GM18507 (cell line): ENCODE data around the gene KLK12.

ENCODE experiments used
- DNase-seq: peaks from one replicate; pipeline ENCODE4 v3.0.0; 2011; ENCODE audit warnings: low read depth; ENCODE audit not compliant: insufficient read length; ENCODE audit errors: extremely low spot score
- FAIRE-seq: peaks from 2 replicates; lab custom pipeline; 2011; peaks lifted over from hg19 to GRCh38; lab: Jason Lieb, UNC

The KLK12 gene

DNA sequence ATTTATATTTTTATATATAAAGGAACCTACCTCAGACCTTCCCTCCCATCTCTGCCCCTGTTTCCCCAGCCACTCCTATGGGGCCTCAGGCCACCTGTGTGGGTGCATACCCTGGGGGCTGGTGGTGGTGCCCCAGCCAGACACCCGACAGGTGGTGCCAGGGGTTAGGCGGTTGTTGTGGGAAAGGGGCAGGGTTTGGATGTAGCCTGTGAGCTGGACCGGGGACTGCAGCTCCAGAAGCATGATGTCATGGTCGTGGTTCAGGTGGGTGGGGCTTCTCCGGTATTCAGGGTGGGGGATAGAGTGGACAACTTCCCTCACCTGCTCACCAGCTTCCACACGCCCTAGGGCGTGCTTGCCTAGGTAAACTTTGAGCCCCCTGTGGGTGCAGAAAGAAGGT, 24.9 kb upstream of the KLK12 start:
- FAIRE-seq (no peak), DNase-seq (no peak)

DNA sequence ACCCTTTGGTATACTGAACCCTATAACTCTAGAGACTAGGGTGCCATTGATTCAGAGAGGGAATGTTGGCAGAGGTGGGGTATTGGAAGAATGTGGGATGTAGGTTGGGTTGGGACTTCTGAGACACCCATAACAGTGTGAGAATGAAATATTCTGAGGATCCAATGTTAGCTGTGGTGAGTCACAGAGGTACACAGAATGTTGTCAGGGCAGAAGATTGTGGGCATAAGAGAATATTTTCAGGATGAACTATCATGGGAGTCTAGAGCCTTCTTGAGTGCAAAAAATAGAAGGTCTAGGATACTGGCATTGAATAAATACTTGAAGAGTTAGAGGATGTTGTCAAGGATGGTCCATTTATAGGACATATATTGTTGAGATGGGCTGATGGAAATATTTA, 21.1 kb upstream of the KLK12 start:
- FAIRE-seq (no peak), DNase-seq (no peak)

DNA sequence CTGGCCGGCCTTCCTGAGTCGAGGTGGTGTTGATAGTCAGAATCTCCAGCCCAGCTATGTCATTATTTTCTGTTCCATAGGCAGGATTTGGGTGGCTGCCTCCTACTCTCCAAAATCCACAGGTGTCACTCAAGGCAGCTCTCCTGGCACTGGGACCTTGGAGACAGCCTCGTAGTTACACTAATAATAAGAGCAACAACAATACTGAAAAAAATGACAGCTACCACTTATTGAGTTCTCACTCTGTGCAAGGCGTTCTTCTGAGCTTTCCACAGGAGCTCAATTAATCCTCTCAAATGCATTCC, 12.2 kb upstream of the KLK12 start:
- no peak for FAIRE-seq
- DNase-seq: no peak

DNA sequence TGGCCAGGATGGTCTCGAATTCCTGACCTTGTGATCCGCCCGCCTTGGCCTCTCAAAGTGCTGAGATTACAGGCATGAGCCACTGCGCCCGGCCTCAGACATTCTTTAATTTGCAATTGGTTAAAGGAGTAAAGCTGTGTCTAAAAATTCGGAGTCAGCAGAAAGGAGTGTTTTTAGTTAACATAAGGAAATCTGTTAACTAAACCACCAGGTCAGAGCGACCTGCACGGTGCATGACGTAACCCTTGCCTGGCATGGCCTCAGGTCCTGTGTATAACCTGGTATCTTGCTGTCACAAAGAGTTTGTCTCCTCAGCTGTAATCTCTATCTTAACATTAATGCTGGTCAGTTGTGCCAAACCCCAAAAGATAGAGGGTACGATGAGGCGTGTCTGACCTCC, 9.5 kb upstream of the KLK12 start:
- FAIRE-seq (no peak), DNase-seq (no peak)

DNA sequence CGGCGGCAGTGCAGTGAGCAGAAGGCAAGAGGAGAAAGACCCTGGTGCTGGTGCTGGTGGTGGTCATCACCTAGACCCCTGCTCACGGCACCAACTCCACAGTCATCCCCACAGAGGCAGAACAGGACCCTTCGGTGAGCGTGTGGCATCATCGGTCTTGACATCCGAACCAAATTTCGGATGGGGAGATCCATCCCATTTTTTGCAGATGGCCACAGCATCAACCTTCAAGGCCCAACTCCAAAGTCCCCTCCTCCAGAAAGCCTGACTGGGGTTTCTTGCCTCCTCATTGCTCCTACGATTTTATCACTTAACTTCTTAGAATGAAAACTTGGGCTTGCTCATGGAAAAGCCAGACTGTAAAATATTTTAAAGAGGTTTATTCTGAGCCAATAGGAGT, 8.7 kb upstream of the KLK12 start:
- DNase-seq: no peak
- FAIRE-seq: no peak

DNA sequence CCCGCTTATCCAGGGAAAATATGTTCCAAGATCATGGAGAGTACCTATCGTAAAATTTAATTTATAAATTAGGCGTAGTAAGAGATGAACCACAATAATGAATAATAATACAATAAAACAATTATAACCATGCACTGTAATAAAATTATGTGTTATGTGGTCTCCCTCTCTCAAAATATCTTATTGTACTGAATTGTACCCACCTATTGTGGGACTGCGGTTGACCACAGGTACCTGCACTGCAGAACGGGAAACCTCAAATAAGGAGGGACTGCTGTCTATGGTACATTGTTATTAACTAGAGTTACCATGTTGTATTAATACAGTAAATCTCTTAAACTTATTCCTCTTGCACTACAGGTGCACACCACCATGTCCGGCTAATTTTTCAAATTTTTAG, 5.3 kb upstream of the KLK12 start:
- no peak for DNase-seq
- no peak for FAIRE-seq

DNA sequence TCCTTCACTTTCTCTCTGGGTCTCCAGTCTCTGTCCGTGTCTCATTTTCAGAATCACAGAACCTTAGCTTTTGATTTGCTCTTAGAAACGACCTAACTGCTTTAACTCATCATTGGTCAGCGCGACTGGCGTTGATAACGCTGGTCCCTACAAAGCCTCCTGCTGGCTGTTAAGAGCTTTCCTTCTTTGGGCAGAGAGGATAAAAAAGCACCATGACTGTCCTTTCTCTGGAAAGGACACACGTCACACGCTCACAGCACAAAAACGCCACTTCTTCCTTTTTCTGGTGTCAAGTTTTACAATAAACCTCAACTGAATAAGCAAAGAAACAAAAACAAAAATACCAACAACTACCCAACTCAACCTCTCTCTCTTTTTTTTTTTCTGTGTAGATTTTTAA, 1.7 kb upstream of the KLK12 start:
- no peak for DNase-seq
- no peak for FAIRE-seq

DNA sequence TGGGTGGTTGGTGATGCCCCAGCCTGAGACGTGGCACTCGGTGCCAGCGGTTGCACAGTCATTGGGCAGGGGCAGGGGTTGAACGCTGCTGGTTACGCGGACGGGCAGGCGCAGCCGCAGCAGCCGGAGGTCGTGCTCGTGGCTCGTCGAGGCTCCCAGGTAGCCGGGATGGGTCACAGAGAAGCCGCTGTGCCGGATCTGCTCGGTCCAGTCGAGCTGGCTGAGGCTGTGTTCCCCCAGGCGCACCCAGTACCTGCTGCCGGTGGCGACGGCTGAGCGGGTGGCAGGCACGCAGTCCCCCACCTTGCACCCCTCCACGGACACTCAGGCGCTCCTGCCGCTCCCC, 2.9 kb downstream of the KLK12 start:
- DNase-seq: no peak
- FAIRE-seq: no peak

DNA sequence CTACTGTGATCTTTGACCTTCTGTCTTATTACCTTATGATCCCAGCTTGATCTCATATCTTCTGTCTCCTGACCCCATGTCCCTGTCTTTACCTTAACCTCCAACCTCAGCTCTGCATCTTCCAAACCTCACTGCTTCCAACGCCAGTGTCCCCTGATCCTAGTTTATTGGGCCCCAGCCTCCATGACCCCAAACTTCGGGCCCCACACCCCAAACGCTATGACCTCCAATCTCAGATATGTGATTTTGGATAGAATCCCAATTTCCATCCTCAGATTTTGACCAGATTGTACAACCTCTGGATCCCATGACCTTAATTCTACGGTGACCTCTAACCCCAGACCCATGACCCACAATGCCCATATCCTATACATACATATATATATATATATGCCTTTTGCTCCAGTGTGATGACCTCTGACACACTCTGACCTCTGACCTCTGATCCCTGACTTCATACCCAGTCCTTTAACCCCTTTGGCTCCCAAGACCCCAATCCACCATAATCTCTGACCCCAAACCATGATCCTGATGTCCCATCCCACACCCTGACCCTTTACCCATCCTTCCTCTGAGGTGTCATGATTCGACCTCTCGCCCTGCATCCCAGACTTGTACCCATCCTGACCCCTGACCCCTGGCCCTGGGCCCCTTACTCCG, 3.5 kb downstream of the KLK12 start:
- FAIRE-seq (no peak), DNase-seq (no peak)

DNA sequence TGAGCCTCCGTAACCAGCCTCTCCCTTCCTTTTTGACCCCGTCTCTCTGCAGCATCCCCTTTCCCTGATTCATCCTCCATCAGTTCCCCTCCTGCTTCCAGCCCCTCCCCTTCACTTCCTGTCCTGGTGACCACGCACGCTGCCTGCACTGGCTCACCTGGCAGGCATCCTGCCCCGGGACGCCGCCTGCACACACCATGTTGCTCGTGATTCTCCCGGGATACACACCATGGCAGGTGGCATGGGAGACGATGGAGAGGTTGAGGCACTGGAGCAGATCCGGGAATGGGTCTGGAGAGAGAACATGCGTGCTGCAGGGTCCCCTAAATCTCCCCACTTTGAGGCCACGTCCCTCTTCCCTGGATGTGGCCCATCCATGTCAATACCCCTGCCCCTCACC, 4.2 kb downstream of the KLK12 start:
- no peak for FAIRE-seq

DNA sequence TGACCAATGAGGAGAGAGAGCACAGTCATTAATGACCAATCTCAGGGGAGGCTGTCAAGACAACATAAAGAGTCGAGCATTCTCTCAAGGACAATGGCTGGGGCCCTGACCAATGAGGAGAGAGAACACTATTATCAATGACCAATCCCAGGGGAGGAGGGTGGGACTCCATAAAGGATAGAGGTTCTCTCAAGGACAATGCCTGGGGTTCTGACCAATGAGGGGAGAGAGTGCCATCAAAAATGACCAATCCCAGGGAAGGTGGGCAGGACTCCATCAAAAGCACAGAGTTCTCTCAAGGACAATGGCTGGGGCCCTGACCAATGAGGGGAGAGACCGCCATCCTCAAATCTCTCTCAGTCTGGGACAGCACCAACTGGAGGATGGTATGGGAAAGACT, 5.1 kb downstream of the KLK12 start:
- FAIRE-seq (no peak), DNase-seq (no peak)

More for the DNA sequence above, 4.2 kb downstream of the KLK12 start:
- DNase-seq: no peak

DNA sequence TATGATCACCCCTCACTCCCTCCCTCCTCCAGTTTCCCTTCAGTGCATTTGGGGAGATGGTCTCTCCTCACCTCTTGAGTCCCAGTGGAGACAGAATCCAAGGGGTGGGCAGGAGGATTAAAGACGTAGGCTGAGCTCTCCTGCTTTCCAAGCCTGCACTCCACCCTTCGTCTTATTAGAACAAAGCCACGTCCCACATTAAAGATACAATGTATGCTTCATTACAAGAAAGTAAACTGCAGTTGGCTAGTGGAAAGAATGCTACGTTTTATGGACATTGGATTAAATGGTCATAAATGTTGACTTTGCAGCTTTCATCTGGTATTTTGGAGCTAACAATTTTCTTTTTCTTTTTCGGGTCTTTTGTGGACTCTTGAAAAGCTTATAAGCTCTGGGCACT, 6.9 kb downstream of the KLK12 start:
- no peak for FAIRE-seq
- no peak for DNase-seq

DNA sequence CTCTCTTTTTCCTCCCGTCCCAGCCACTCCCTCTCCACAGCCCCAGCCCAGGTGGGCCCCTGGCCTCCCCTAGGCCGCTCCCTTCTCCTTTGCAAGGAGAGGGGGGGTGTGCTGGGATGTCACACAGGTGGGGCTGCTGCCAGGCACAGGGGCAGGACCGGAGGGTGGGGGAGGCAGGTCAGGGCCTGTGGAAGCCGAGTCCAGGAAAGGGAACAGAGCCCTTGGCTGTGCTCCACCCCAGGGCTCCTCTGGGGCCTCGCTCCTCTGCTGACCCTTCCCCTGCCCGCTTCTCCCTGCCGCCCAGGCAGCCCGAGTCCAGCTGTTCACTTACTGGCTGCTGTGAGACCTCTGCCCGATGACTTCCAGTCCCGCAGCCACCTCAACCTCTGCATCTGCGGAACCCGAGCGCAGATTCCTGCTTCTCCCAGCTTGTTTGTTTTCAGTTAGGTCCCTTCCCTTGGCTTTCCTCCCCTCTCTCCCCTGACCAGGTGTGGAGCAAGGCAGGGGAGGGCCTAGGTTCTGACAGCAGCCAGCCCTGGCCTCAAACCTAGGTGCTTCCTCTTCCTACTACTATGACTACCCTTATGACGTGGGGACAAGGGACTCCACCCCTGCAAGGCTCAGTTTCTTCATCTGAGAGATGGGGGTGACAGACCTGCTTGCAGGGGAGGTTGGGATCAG, 7.5 kb downstream of the KLK12 start:
- FAIRE-seq (no peak), DNase-seq (no peak)

DNA sequence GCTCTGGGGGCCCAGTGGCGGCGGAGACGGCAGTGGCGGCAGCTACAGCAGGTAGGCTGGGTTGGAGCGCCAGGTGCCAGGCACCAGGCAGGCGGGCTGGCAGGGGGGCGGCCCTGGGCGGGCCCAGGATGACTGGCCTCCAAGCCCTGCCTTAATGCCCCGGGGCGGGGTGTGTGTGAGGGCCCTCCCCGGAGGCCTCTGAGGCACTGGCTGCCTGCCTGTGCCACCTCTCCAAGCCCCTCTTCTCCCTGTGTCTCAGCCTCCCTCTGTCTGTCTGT, 8.3 kb downstream of the KLK12 start, which contains the start of gene KLK11:
Gene KLK11 (minus strand): TSS at position 63 of the 278 bp plus-strand sequence. CDS start 985 bp downstream, outside the sequence.
- no peak for FAIRE-seq
- DNase-seq: no peak

DNA sequence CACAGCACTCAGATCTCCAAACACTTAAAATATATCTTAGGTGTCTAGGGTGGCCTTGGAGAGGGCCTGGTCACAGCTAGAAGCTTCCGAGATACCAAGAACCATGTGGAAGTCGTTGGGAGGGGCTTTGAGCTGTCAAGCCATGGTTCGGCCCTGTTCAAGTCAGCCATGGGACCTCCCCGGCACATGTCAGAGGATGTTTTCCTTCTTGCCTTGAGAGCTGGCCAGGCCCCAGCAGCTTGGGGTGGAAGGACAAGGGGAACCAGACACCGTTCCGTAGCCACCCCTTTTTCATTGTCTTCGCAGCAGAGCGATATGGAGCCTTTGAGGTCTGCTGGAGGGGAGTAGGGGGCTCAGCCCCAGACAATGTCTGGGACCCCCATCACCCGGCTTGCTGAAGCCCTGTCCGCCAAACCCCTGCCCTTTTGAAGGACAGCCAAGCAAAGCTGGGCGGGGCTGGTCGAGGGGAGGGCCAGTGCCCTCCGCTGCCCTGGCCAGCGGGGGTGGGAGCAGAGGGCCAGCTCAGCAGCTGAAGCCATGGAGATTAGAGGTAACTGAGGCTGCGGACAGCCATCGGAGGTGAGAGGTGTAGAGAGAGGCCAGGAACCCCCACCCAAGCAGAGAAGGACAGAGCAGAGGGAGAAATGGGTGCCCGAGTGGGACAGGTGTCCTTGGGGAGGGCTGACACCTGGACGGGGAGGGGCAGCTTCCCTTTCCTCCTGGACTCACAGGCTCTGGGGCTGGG, 8.8 kb downstream of the KLK12 start:
- no peak for DNase-seq
- no peak for FAIRE-seq

DNA sequence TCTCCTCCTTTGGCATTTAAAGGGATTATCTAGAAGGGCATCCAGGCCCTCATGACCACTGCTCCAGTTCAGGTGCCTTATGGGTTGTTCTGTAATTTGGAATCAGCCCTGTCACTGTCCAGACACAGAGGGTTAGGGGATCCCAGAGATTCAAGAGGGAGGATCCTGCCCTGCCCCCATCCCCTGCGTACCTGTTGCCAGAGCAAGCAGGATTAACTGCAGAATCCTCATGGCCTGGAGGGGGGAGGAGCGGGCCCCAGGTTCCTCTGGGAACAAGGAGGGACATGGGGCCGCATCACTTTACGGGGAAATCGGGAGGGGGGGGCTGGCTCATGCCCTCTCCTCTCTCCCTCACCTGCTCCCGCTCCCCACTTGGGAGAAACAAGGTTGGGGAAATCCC, 9.4 kb downstream of the KLK12 start:
- FAIRE-seq (no peak), DNase-seq (no peak)

DNA sequence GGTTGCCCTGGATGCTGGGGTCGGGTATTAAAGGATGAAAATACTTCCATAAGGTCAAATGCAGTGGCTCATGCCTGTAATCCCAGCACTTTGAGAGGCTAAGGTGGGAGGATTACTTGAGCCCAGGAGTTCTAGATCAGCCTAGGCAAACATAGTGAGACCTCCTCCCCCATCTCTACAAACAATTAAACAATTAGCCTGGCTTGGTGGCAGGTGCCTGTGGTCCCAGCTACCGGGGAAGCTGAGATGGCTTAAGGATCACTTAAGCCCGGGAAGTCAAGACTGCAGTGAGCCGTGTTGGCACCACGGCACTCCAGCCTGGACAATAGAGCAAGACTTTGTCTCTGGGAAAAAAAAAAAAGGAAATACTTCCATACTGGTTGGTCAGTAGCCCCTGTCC, 9.9 kb downstream of the KLK12 start:
- FAIRE-seq: no peak
- DNase-seq: no peak

DNA sequence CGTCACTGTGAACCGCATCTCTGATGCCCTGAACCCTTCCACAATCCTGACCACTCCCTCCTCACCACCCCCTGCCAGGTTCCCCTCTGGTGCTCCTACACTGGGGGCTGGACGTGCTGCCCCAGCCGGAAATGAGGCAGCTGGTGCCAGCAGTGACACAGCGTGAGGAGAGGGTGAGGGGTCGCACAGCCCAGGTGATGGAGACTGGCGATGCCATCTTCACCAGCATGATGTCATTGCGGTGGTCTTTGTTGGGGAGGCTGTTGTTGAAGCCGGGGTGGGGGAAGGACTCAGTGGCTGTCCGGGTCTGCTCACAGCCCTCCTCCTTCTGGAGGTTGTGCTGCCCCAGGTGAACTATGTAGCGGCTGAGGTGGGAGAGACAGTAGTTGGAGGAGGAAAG, 10.9 kb downstream of the KLK12 start:
- no peak for FAIRE-seq
- no peak for DNase-seq

DNA sequence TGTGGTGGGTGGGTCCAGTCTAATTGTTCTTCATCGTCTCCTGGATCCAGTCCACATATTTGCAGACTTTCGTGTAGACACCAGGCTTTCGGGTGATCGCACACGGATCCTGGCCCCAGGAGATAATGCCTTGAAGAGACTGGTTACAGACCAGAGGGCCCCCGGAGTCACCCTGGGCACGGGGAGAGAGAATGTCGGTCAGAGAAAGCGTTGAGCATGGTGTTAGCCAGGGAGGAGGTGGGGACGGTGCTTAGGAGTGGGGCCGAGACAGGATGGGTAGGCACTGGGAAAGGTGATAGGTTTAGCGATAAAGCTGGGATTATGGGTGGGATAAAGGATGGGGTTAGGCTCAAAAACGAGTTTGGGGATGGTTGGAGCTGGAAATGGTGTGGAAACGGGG, 12.3 kb downstream of the KLK12 start:
- no peak for DNase-seq
- FAIRE-seq: no peak

DNA sequence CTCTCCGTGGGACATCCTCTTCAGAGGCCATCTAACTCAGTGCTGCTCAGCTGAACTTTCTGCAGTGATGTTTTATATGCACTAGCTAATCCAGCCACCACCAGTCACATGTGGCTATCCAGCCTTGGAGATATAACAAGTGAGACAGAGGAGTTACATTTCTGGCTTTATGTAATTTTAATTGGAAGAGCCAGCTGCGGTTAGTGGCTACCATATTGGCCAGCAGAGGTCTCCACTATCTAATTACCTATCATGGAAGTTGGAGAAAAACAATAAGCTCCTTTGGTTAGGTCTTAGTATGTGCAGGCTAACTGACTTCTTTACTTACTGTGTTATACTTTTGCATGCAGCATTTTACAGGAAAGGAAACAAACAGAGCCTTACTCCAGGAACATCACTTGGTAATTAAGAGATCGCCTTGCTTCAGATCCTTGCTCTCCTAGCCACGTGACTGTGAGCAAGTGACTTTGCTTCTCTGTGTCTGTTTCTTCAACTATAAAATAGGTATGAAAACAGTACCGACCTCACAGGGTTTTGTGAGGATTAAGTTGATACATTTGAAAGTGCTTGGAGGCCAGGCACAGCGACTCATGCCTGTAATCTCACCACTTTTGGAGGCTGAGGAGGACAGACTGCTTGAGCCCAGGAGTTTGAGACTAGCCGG, 13.7 kb downstream of the KLK12 start:
- DNase-seq (no peak), FAIRE-seq (peak; percentile 56)

DNA sequence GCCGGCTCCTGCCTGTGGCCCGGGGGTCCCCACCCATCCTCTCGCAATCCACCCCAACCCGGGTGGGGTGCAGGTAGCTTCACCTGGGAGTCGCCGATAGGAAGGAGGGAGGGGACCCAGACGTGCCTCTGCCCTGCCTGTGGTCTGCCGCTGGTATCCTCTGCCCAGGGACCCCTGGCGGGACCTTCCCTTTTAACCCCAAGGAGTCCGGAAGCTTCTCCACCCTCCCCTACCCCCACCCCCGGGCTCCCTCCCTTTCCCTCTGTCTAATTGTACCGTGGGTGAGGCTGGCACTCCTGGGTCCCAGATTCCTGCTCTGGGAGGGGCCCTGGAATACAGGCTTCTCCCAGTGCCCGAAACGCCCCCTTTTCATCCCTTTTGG, 15.3 kb downstream of the KLK12 start, which contains the start of gene KLK10:
Gene KLK10 (minus strand): TSS at position 166 of the 382 bp plus-strand sequence. CDS start 579 bp downstream, outside the sequence.
- no peak for FAIRE-seq
- DNase-seq: no peak
